BLaER1 (cell line): Measurements from ENCODE around the gene NAPG.
"Not testable (repeated sequence)": the region's sequence is repeated elsewhere in the genome, so short reads cannot be mapped to it uniquely, and the experiment has no call there.

Source experiments
- H3K27ac ChIP-seq: shearing (Covaris generic); formaldehyde crosslinking; 2 replicates; pipeline ENCODE4 v1.8.1; 2022
- H3K27me3 ChIP-seq: shearing (Covaris generic); formaldehyde crosslinking; 2 replicates; pipeline ENCODE4 v1.8.1; 2022
- H3K36me3 ChIP-seq: shearing (Covaris generic); formaldehyde crosslinking; 2 replicates; pipeline ENCODE4 v1.8.1; 2022
- H3K4me1 ChIP-seq: shearing (Covaris generic); formaldehyde crosslinking; 2 replicates; pipeline ENCODE4 v1.8.1; 2022
- H3K4me2 ChIP-seq: shearing (Covaris generic); formaldehyde crosslinking; 2 replicates; pipeline ENCODE4 v1.8.1; 2022
- H3K4me3 ChIP-seq: shearing (Covaris generic); formaldehyde crosslinking; 2 replicates; pipeline ENCODE4 v1.8.1; 2022
- H3K9ac ChIP-seq: shearing (Covaris generic); formaldehyde crosslinking; 2 replicates; pipeline ENCODE4 v1.8.1; 2022
- H3K9me3 ChIP-seq: shearing (Covaris generic); formaldehyde crosslinking; 2 replicates; pipeline ENCODE4 v1.8.1; 2022
- H4K20me1 ChIP-seq: shearing (Covaris generic); formaldehyde crosslinking; 2 replicates; pipeline ENCODE4 v1.8.1; 2022
- Cebpa-rat ChIP-seq: shearing (Covaris generic); IDR thresholded peaks from 2 replicates; pipeline ENCODE4 v1.8.1; 2022

The NAPG gene

GRCh38 chr18:10578573-10578899, 52.7 kb downstream of the NAPG start:
- not testable (repeated sequence) for H3K4me2 ChIP-seq, H3K27me3 ChIP-seq, H3K4me3 ChIP-seq, H3K9ac ChIP-seq, H3K4me1 ChIP-seq, H3K36me3 ChIP-seq, H3K9me3 ChIP-seq, H4K20me1 ChIP-seq, H3K27ac ChIP-seq

GRCh38 chr18:10579079-10579867, 53.4 kb downstream of the NAPG start:
- H3K36me3 ChIP-seq: no peaks in the 10 kb centered on the region
- no peaks in the 10 kb centered on the region for H4K20me1 ChIP-seq
- no peak overlapping the region for H3K4me2 ChIP-seq
- no peak overlapping the region for H3K4me3 ChIP-seq
- H3K9me3 ChIP-seq: no peaks in the 10 kb centered on the region
- no peak overlapping the region for H3K9ac ChIP-seq
- no peaks in the 10 kb centered on the region for H3K27me3 ChIP-seq
- no peaks in the 10 kb centered on the region for H3K4me1 ChIP-seq
- H3K27ac ChIP-seq: no peak overlapping the region
- no peak for TF ChIP-seq Cebpa-rat

- H3K4me1 ChIP-seq: no peaks in the 10 kb centered on the region
Measured at GRCh38 chr18:10580215-10580614, 54.4 kb downstream of the NAPG start.

GRCh38 chr18:10585260-10585659, 59.4 kb downstream of the NAPG start:
- H4K20me1 ChIP-seq: no peaks in the 10 kb centered on the region
- H3K9me3 ChIP-seq: peaks cover 5% of the 10 kb centered on the region
- TF ChIP-seq Cebpa-rat: no peak
- H3K27ac ChIP-seq: no peak overlapping the region
- H3K4me2 ChIP-seq: no peak overlapping the region
- H3K36me3 ChIP-seq: no peaks in the 10 kb centered on the region
- H3K4me3 ChIP-seq: no peak overlapping the region
- H3K9ac ChIP-seq: no peak overlapping the region
- H3K27me3 ChIP-seq: no peaks in the 10 kb centered on the region
- H3K4me1 ChIP-seq: no peaks in the 10 kb centered on the region

More at GRCh38 chr18:10580215-10580614, 54.4 kb downstream of the NAPG start:
- Histone ChIP-seq H4K20me1 (no peaks in the 10 kb centered on the region), H3K4me2 (no peak overlapping the region), H3K4me3 (no peak overlapping the region), H3K9ac (no peak overlapping the region), H3K36me3 (no peaks in the 10 kb centered on the region), H3K9me3 (no peaks in the 10 kb centered on the region), H3K27me3 (no peaks in the 10 kb centered on the region), H3K27ac (no peak overlapping the region)
- no peak for TF ChIP-seq Cebpa-rat

GRCh38 chr18:10588975-10589374, 63.1 kb downstream of the NAPG start:
- H3K27me3 ChIP-seq: no peaks in the 10 kb centered on the region
- no peak overlapping the region for H3K9ac ChIP-seq
- peaks cover 14% of the 10 kb centered on the region for H3K4me1 ChIP-seq
- H4K20me1 ChIP-seq: no peaks in the 10 kb centered on the region
- peaks cover 5% of the 10 kb centered on the region for H3K9me3 ChIP-seq
- no peak for TF ChIP-seq Cebpa-rat
- H3K27ac ChIP-seq: no peak overlapping the region
- no peaks in the 10 kb centered on the region for H3K36me3 ChIP-seq
- no peak overlapping the region for H3K4me2 ChIP-seq
- no peak overlapping the region for H3K4me3 ChIP-seq

- Histone ChIP-seq H3K27ac (no peak overlapping the region), H3K9me3 (peaks cover 5% of the 10 kb centered on the region), H3K4me1 (peaks cover 14% of the 10 kb centered on the region), H3K9ac (no peak overlapping the region), H3K27me3 (no peaks in the 10 kb centered on the region), H3K4me3 (no peak overlapping the region), H4K20me1 (no peaks in the 10 kb centered on the region), H3K4me2 (no peak overlapping the region), H3K36me3 (no peaks in the 10 kb centered on the region)
- TF ChIP-seq Cebpa-rat: no peak
Measured at GRCh38 chr18:10590412-10590811, 64.6 kb downstream of the NAPG start.

- peaks cover 14% of the 10 kb centered on the region for H3K4me1 ChIP-seq
- H3K27ac ChIP-seq: no peak overlapping the region
- H3K9me3 ChIP-seq: peaks cover 5% of the 10 kb centered on the region
- no peak overlapping the region for H3K9ac ChIP-seq
- no peak for TF ChIP-seq Cebpa-rat
- no peaks in the 10 kb centered on the region for H3K36me3 ChIP-seq
- no peak overlapping the region for H3K4me3 ChIP-seq
- H3K4me2 ChIP-seq: no peak overlapping the region
- no peaks in the 10 kb centered on the region for H3K27me3 ChIP-seq
- no peaks in the 10 kb centered on the region for H4K20me1 ChIP-seq
Measured at GRCh38 chr18:10591896-10592295, 66.1 kb downstream of the NAPG start.

GRCh38 chr18:10593366-10594022, 67.7 kb downstream of the NAPG start:
- not testable (repeated sequence) for H3K27ac ChIP-seq, H4K20me1 ChIP-seq, H3K36me3 ChIP-seq, H3K4me3 ChIP-seq, H3K27me3 ChIP-seq, H3K9me3 ChIP-seq, H3K9ac ChIP-seq
- Histone ChIP-seq H3K4me2 (peak overlapping the region; percentile 53), H3K4me1 (peaks cover 14% of the 10 kb centered on the region)

GRCh38 chr18:10595917-10596316, 70.1 kb downstream of the NAPG start:
- H3K9me3 ChIP-seq, H3K36me3 ChIP-seq, H3K27ac ChIP-seq, H3K4me2 ChIP-seq, H3K9ac ChIP-seq, H4K20me1 ChIP-seq, H3K4me3 ChIP-seq, H3K27me3 ChIP-seq: not testable (repeated sequence)
- peaks cover 14% of the 10 kb centered on the region for H3K4me1 ChIP-seq

- H3K9ac ChIP-seq, H3K36me3 ChIP-seq, H3K27me3 ChIP-seq, H3K9me3 ChIP-seq, H4K20me1 ChIP-seq, H3K4me3 ChIP-seq, H3K27ac ChIP-seq, H3K4me2 ChIP-seq: not testable (repeated sequence)
- peaks cover 13% of the 10 kb centered on the region for H3K4me1 ChIP-seq
Measured at GRCh38 chr18:10597695-10598094, 71.9 kb downstream of the NAPG start.

- H3K27me3 ChIP-seq, H3K4me1 ChIP-seq, H3K4me3 ChIP-seq, H4K20me1 ChIP-seq, H3K36me3 ChIP-seq, H3K27ac ChIP-seq, H3K9ac ChIP-seq, H3K4me2 ChIP-seq: not testable (repeated sequence)
- peaks cover 19% of the 10 kb centered on the region for H3K9me3 ChIP-seq
Measured at GRCh38 chr18:10600701-10601100, 74.9 kb downstream of the NAPG start.
